Nephron (organoid): ENCODE results near the gene GAS7.
A peak's percentile ranks its signal among the peaks of the same experiment; 100 is the strongest.

Experiments
- H3K27ac Mint-ChIP-seq, 3 experiments: 2 replicates each; pipeline ENCODE4 v1.8.0; 2020; ENCODE audit warnings: mixed read lengths in 3 of 3, mild to moderate bottlenecking in 2 of 3, moderate library complexity in 1 of 3
- H3K27me3 Mint-ChIP-seq: 2 replicates; pipeline ENCODE4 v1.8.0; 2021; ENCODE audit warnings: low read depth, mild to moderate bottlenecking, moderate library complexity, mixed read lengths
- H3K36me3 Mint-ChIP-seq: 2 replicates; pipeline ENCODE4 v1.8.0; 2020; ENCODE audit warnings: low read depth, mixed read lengths
- H3K4me1 Mint-ChIP-seq: 2 replicates; pipeline ENCODE4 v1.8.0; 2020; ENCODE audit warnings: mixed read lengths
- H3K4me3 Mint-ChIP-seq, 3 experiments: 2 replicates each; pipeline ENCODE4 v1.8.0; 2020; ENCODE audit warnings: mild to moderate bottlenecking in 3 of 3, mixed read lengths in 3 of 3, moderate library complexity in 2 of 3
- H3K9me3 Mint-ChIP-seq: 2 replicates; pipeline ENCODE4 v1.8.0; 2020; ENCODE audit warnings: mixed read lengths
- TF ChIP-seq, protein P1 (sequence below), 3 experiments: fragments of 200-600 bp; sonication (generic); IDR thresholded peaks; one replicate each; pipeline ENCODE4 v1.5.0; 2021; ENCODE audit warnings: antibody characterized with exemption in 3 of 3; ENCODE audit not compliant: unreplicated experiment in 3 of 3

The GAS7 gene

GRCh38 chr17:9912121-9913099 lies 286.0 kb downstream of the GAS7 start:
- TF ChIP-seq, protein P1, sequence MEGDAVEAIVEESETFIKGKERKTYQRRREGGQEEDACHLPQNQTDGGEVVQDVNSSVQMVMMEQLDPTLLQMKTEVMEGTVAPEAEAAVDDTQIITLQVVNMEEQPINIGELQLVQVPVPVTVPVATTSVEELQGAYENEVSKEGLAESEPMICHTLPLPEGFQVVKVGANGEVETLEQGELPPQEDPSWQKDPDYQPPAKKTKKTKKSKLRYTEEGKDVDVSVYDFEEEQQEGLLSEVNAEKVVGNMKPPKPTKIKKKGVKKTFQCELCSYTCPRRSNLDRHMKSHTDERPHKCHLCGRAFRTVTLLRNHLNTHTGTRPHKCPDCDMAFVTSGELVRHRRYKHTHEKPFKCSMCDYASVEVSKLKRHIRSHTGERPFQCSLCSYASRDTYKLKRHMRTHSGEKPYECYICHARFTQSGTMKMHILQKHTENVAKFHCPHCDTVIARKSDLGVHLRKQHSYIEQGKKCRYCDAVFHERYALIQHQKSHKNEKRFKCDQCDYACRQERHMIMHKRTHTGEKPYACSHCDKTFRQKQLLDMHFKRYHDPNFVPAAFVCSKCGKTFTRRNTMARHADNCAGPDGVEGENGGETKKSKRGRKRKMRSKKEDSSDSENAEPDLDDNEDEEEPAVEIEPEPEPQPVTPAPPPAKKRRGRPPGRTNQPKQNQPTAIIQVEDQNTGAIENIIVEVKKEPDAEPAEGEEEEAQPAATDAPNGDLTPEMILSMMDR (IDR thresholded peaks at IDR 0.05; ENCODE audit: unreplicated experiment in 3 of 3), result no peak
- no peak overlapping the region for H3K4me3 Mint-ChIP-seq
- H3K27ac Mint-ChIP-seq, result no peak overlapping the region
- H3K9me3 Mint-ChIP-seq, result no peaks in the 10 kb centered on the region
- H3K36me3 Mint-ChIP-seq, result peaks cover 5% of the 10 kb centered on the region
- peaks cover 4% of the 10 kb centered on the region for H3K27me3 Mint-ChIP-seq
- H3K4me1 Mint-ChIP-seq, result peaks cover 11% of the 10 kb centered on the region

- Mint-ChIP-seq H3K4me3 (no peak overlapping the region), H3K9me3 (no peaks in the 10 kb centered on the region), H3K27me3 (peaks cover 4% of the 10 kb centered on the region), H3K27ac (peak overlapping the region in 1 of 3 experiments; percentile 18), H3K4me1 (peaks cover 11% of the 10 kb centered on the region), H3K36me3 (peaks cover 5% of the 10 kb centered on the region)
- TF ChIP-seq, protein P1 (IDR thresholded peaks at IDR 0.05; ENCODE audit: unreplicated experiment in 3 of 3), result no peak
These were observed 287.3 kb downstream of the GAS7 start for GRCh38 chr17:9911089-9911488.

GRCh38 chr17:9908649-9909042 lies 289.8 kb downstream of the GAS7 start:
- H3K36me3 Mint-ChIP-seq, result no peaks in the 10 kb centered on the region
- no peaks in the 10 kb centered on the region for H3K9me3 Mint-ChIP-seq
- H3K27ac Mint-ChIP-seq, result no peak overlapping the region
- peaks cover 11% of the 10 kb centered on the region for H3K27me3 Mint-ChIP-seq
- TF ChIP-seq, protein P1 (IDR thresholded peaks at IDR 0.05; ENCODE audit: unreplicated experiment in 3 of 3), result no peak
- peaks cover 11% of the 10 kb centered on the region for H3K4me1 Mint-ChIP-seq
- no peak overlapping the region for H3K4me3 Mint-ChIP-seq

DNA sequence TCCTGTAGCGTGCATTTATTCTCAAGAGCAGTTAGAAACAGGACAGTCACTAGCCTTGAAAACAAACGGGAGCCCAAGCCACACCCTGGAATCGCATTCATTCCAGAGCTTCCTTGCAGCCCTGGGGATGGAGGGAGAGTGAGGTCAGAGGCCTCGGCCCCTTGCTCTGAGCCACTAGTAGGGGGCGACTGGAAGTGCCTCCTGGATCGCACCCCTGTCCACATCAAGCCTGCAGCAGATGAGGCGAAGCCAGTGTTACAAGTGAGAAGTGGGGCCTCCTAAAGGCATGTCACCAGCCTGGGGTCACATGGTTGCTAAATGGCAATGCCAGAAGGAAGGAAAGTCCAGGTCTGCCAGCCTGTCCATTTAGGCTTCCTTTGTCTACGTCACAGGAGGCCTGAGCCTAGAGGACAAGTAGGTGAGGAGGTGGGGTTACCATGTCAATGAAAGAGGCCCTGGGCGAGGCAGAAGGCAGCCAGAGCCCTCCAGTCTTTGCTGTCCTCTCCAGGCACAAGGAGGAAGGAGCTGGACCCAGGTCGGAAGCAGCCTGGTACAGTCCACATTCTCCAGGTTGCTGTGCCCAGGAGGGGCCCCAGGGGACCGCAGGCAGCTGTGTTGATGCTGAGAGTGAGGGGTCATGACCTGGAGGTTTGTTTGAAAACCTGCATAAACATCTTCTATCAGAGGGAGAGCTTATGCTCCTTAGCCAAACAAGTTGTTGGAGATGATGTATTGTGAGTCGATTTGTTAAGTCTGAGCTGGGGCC lies 290.3 kb downstream of the GAS7 start:
- TF ChIP-seq, protein P1 (IDR thresholded peaks at IDR 0.05; ENCODE audit: unreplicated experiment in 3 of 3), result no peak
- no peaks in the 10 kb centered on the region for H3K36me3 Mint-ChIP-seq
- no peaks in the 10 kb centered on the region for H3K9me3 Mint-ChIP-seq
- no peak overlapping the region for H3K4me3 Mint-ChIP-seq
- no peak overlapping the region for H3K27ac Mint-ChIP-seq
- H3K4me1 Mint-ChIP-seq, result peaks cover 11% of the 10 kb centered on the region
- peaks cover 16% of the 10 kb centered on the region for H3K27me3 Mint-ChIP-seq

DNA sequence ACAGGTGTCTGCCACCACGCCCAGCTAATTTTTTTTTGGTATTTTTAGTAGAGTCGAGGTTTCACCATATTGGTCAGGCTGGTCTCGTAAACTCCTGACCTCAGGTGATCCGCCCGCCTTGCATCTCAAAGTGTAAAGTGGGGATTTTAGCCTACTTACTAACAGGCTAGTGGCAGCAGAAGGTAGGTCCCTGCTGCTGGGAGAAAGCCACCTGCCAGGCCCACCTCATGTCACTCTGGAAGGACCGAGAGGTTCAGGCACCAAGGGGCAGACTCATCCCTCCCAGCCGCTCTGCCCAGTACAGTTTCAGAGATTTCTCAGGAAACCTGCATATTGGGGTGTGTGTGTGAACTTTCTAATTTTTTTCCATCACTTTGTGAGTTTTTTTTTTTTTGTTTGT lies 291.3 kb downstream of the GAS7 start:
- H3K9me3 Mint-ChIP-seq, result no peaks in the 10 kb centered on the region
- TF ChIP-seq, protein P1 (IDR thresholded peaks at IDR 0.05; ENCODE audit: unreplicated experiment in 3 of 3), result no peak
- no peak overlapping the region for H3K27ac Mint-ChIP-seq
- no peak overlapping the region for H3K4me3 Mint-ChIP-seq
- H3K36me3 Mint-ChIP-seq, result no peaks in the 10 kb centered on the region
- H3K4me1 Mint-ChIP-seq, result peaks cover 14% of the 10 kb centered on the region
- peaks cover 17% of the 10 kb centered on the region for H3K27me3 Mint-ChIP-seq
